Smooth muscle cell (in vitro differentiated cells): ENCODE measurements around the gene BTBD8. TPM values are rescaled to one million over a fixed set of nuclear protein-coding genes. Genes with fewer than 3 reads are reported as not detected.

ENCODE experiments used
- DNase-seq: peaks from one replicate; lab custom pipeline; 2025; ENCODE audit not compliant: unreplicated experiment; lab: John Stamatoyannopoulos, UW
- H2AFZ ChIP-seq: fragments of 200-600 bp; sonication (generic); 2 replicates; pipeline ENCODE4 v1.6.0; 2016; ENCODE audit warnings: antibody characterized with exemption, low read depth, mild to moderate bottlenecking
- H3F3A ChIP-seq: fragments of 200-600 bp; sonication (generic); 2 replicates; pipeline ENCODE4 v1.6.0; 2017; ENCODE audit warnings: antibody characterized with exemption, low read depth
- H3K27ac ChIP-seq: fragments of 200-600 bp; sonication (generic); 2 replicates; pipeline ENCODE4 v1.5.1; 2016; ENCODE audit warnings: low read depth, mild to moderate bottlenecking
- H3K27me3 ChIP-seq: fragments of 200-600 bp; sonication (generic); 2 replicates; pipeline ENCODE4 v1.6.1; 2016; ENCODE audit warnings: low read depth, mild to moderate bottlenecking
- H3K36me3 ChIP-seq: fragments of 200-600 bp; sonication (generic); 2 replicates; pipeline ENCODE4 v1.5.1; 2016; ENCODE audit warnings: low read depth
- H3K4me1 ChIP-seq: fragments of 200-600 bp; sonication (generic); 2 replicates; pipeline ENCODE4 v1.5.1; 2016; ENCODE audit warnings: low read depth
- H3K4me2 ChIP-seq: fragments of 200-600 bp; sonication (generic); 2 replicates; pipeline ENCODE4 v1.6.0; 2016; ENCODE audit warnings: mild to moderate bottlenecking
- H3K4me3 ChIP-seq: fragments of 200-600 bp; sonication (generic); 2 replicates; pipeline ENCODE4 v1.5.1; 2016; ENCODE audit warnings: mild to moderate bottlenecking
- H3K79me2 ChIP-seq: fragments of 200-600 bp; sonication (generic); 2 replicates; pipeline ENCODE4 v1.6.0; 2016; ENCODE audit warnings: low read depth, mild to moderate bottlenecking
- H3K9ac ChIP-seq: fragments of 200-600 bp; sonication (generic); 2 replicates; pipeline ENCODE4 v1.6.0; 2016; ENCODE audit warnings: low read depth
- H3K9me3 ChIP-seq: fragments of 200-600 bp; sonication (generic); replicated peaks from 2 replicates; pipeline ENCODE4 v1.5.1; 2016; ENCODE audit warnings: low read depth
- H4K20me1 ChIP-seq: fragments of 200-600 bp; sonication (generic); 2 replicates; pipeline ENCODE4 v1.6.0; 2016; ENCODE audit warnings: low read depth
- CTCF ChIP-seq: fragments of 200-600 bp; sonication (generic); IDR thresholded peaks from 2 replicates; pipeline ENCODE4 v1.5.1; 2017; ENCODE audit warnings: borderline replicate concordance, mild to moderate bottlenecking, antibody characterized with exemption; ENCODE audit not compliant: insufficient read depth, poor library complexity, severe bottlenecking
- WGBS: methylation state at CpG from one replicate; pipeline ENCODE4 v1.1.7; 2016; ENCODE audit warnings: low lambda C conversion rate; 5-methylcytosine and 5-hydroxymethylcytosine counted together
- polyA plus RNA-seq: library from polyadenylated mRNA; unstranded; fragments of >200 nt; fragmentation: Nextera tagmentation; extraction: Ambion mirVana; gene quantifications from 2 replicates; pipeline ENCODE4 v1.2.1, GENCODE V29; 2016
- total RNA-seq: library from RNA; depleted of rRNA; stranded (reverse); fragments of >200 nt; gene quantifications from 2 replicates; pipeline ENCODE4 v1.2.3, GENCODE V29; 2014

BTBD8 gene
- total and polyA plus RNA-seq, 2 experiments from 2014 or later = 1.6 to 4.9 TPM

GRCh38 chr1:92126088-92126487 lies 45.9 kb downstream of the BTBD8 start:
- no peaks in the 10 kb centered on the region for H3K27me3 ChIP-seq
- no peaks in the 10 kb centered on the region for H3F3A ChIP-seq
- H3K4me1 ChIP-seq = no peaks in the 10 kb centered on the region
- H4K20me1 ChIP-seq = no peaks in the 10 kb centered on the region
- no peak overlapping the region for H2AFZ ChIP-seq
- no peak for TF ChIP-seq CTCF
- H3K36me3 ChIP-seq = no peaks in the 10 kb centered on the region
- no peaks in the 10 kb centered on the region for H3K9me3 ChIP-seq
- H3K4me3 ChIP-seq = no peak overlapping the region
- no peaks in the 10 kb centered on the region for H3K79me2 ChIP-seq
- no peak overlapping the region for H3K4me2 ChIP-seq
- no peak overlapping the region for H3K9ac ChIP-seq
- H3K27ac ChIP-seq = no peak overlapping the region
- no peak for DNase-seq
- WGBS = 79% methylated on average over 3 of the region's 3 CpGs

GRCh38 chr1:92134331-92134730 lies 54.2 kb downstream of the BTBD8 start:
- Histone ChIP-seq H4K20me1 (no peaks in the 10 kb centered on the region), H3F3A (no peaks in the 10 kb centered on the region), H3K4me2 (no peak overlapping the region), H3K79me2 (no peaks in the 10 kb centered on the region), H3K4me3 (no peak overlapping the region), H2AFZ (no peak overlapping the region), H3K27me3 (no peaks in the 10 kb centered on the region), H3K36me3 (no peaks in the 10 kb centered on the region), H3K9me3 (no peaks in the 10 kb centered on the region), H3K4me1 (no peaks in the 10 kb centered on the region), H3K27ac (no peak overlapping the region), H3K9ac (no peak overlapping the region)
- no peak for TF ChIP-seq CTCF
- no peak for DNase-seq

- Histone ChIP-seq H4K20me1 (no peaks in the 10 kb centered on the region), H3K4me2 (no peak overlapping the region), H3K4me3 (no peak overlapping the region), H3K4me1 (no peaks in the 10 kb centered on the region), H3K79me2 (no peaks in the 10 kb centered on the region), H3K27me3 (no peaks in the 10 kb centered on the region), H3K36me3 (no peaks in the 10 kb centered on the region), H3K9me3 (no peaks in the 10 kb centered on the region), H3K9ac (no peak overlapping the region), H3K27ac (no peak overlapping the region), H2AFZ (no peak overlapping the region), H3F3A (no peaks in the 10 kb centered on the region)
- DNase-seq = no peak
- no peak for TF ChIP-seq CTCF
- 32% methylated on average over 2 of the region's 2 CpGs for WGBS
These were observed 56.2 kb downstream of the BTBD8 start for GRCh38 chr1:92136341-92136740.

GRCh38 chr1:92154934-92155333 lies 74.8 kb downstream of the BTBD8 start:
- H2AFZ ChIP-seq = no peak overlapping the region
- WGBS = 93% methylated on average over 2 of the region's 2 CpGs
- no peaks in the 10 kb centered on the region for H3K27me3 ChIP-seq
- H3K4me3 ChIP-seq = no peak overlapping the region
- no peak overlapping the region for H3K4me2 ChIP-seq
- H3K79me2 ChIP-seq = no peaks in the 10 kb centered on the region
- H3K4me1 ChIP-seq = no peaks in the 10 kb centered on the region
- H3K9ac ChIP-seq = no peak overlapping the region
- H4K20me1 ChIP-seq = no peaks in the 10 kb centered on the region
- H3K9me3 ChIP-seq = peaks cover 6% of the 10 kb centered on the region
- no peaks in the 10 kb centered on the region for H3K36me3 ChIP-seq
- H3F3A ChIP-seq = no peaks in the 10 kb centered on the region
- no peak for DNase-seq
- TF ChIP-seq CTCF = no peak
- H3K27ac ChIP-seq = no peak overlapping the region
